K562 (cell line): Measurements from ENCODE around the gene CCKAR.

ENCODE experiments used
- ESRRA ChIP-seq: fragments of 450-650 bp; IDR thresholded peaks from 2 replicates; pipeline ENCODE4 v1.6.1; 2014; ENCODE audit warnings: low read depth, mild to moderate bottlenecking, moderate library complexity, borderline replicate concordance
- FOXA1 ChIP-seq: fragments of 450-650 bp; IDR thresholded peaks from 2 replicates; pipeline ENCODE4 v1.6.1; 2016; ENCODE audit warnings: mild to moderate bottlenecking, borderline replicate concordance
- KDM4B ChIP-seq, 2 experiments: fragments of 450-650 bp in 1 of 2; sonication (generic) in 1 of 2; IDR thresholded peaks; 2 replicates each; pipeline ENCODE4 v1.6.1; 2016 to 2017; ENCODE audit warnings: borderline replicate concordance in 2 of 2, antibody characterized with exemption in 1 of 2, low read depth in 1 of 2, mild to moderate bottlenecking in 1 of 2
- NFXL1 ChIP-seq: fragments of 450-650 bp; formaldehyde crosslinking; IDR thresholded peaks from 2 replicates; pipeline ENCODE4 v1.4.0; 2021; ENCODE audit warnings: mild to moderate bottlenecking
- POLR2AphosphoS5 ChIP-seq: IDR thresholded peaks from 2 replicates; pipeline ENCODE4 v1.6.1; 2011; ENCODE audit warnings: mild to moderate bottlenecking, low read depth, low read length, moderate library complexity; ENCODE audit not compliant: control insufficient read depth, insufficient read depth
- ZFP36 ChIP-seq: fragments of 150-350 bp; IDR thresholded peaks from 2 replicates; pipeline ENCODE4 v1.6.1; 2018; ENCODE audit warnings: low read length, low read depth; ENCODE audit not compliant: partially characterized antibody
- ZNF764 ChIP-seq: fragments of 250-450 bp; sonication (Bioruptor Pico); IDR thresholded peaks from 2 replicates; pipeline ENCODE4 v1.4.0; 2020; ENCODE audit warnings: low read depth, mild to moderate bottlenecking, moderate library complexity
- TF ChIP-seq, protein P1 (sequence below): sonication (generic); formaldehyde crosslinking; IDR thresholded peaks from 2 replicates; pipeline ENCODE4 v1.8.1; 2023; ENCODE audit warnings: missing genetic modification reagents, mild to moderate bottlenecking, borderline replicate concordance
- TF ChIP-seq, protein P2 (sequence below): sonication (generic); formaldehyde crosslinking; IDR thresholded peaks from 2 replicates; pipeline ENCODE4 v1.9.0; 2022; ENCODE audit warnings: mild to moderate bottlenecking, missing genetic modification reagents
- TF ChIP-seq, protein P3 (sequence below), 3 experiments: IDR thresholded peaks in 2 of 3; conservative IDR thresholded peaks in 1 of 3; 2 replicates each; pipeline ENCODE4 v1.5.1; 2011 to 2012; ENCODE audit warnings: low read length in 3 of 3, mild to moderate bottlenecking in 3 of 3, control low read depth in 2 of 3, improper control_type of control experiment in 1 of 3, inconsistent platforms in 1 of 3, low read depth in 1 of 3, mixed read lengths in 1 of 3, moderate library complexity in 1 of 3; ENCODE audit not compliant: insufficient read depth in 2 of 3
- TF ChIP-seq, protein P4 (sequence below): fragments of 450-650 bp; conservative IDR thresholded peaks from 2 replicates; pipeline ENCODE4 v1.6.1; 2016; ENCODE audit warnings: missing genetic modification characterization, low read depth, mild to moderate bottlenecking, missing compliant biosample characterization, moderate library complexity

DNA sequence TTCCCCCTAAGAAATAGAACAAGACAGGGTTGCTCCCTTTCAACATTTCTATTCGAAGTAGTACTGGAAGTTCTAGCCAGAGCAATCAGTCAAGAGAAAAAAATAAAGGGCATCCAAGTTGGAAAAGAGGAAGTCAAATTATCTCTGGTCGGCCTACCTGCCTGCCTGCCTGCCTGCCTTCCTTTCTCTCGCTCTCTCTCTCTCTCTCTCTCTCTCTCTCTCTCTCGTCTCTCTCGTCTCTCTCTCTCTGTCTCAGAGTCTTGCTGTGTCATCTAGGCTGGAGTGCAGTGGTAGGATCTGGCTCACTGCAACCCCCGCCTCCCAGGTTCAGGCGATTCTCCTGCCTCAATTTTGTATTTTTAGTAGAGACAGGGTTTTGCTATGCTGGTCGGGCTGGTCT lies 42.9 kb downstream of the CCKAR start:
- TF ChIP-seq POLR2AphosphoS5 (no peak), KDM4B (IDR thresholded peaks at IDR 0.05; ENCODE audit: borderline replicate concordance in 2 of 2, low read depth in 1 of 2) (no peak), ESRRA (no peak), NFXL1 (CRISPR knock-in tag) (no peak), ZNF764 (CRISPR knock-in tag) (no peak), ZFP36 (no peak), FOXA1 (no peak)
- TF ChIP-seq, protein P1, sequence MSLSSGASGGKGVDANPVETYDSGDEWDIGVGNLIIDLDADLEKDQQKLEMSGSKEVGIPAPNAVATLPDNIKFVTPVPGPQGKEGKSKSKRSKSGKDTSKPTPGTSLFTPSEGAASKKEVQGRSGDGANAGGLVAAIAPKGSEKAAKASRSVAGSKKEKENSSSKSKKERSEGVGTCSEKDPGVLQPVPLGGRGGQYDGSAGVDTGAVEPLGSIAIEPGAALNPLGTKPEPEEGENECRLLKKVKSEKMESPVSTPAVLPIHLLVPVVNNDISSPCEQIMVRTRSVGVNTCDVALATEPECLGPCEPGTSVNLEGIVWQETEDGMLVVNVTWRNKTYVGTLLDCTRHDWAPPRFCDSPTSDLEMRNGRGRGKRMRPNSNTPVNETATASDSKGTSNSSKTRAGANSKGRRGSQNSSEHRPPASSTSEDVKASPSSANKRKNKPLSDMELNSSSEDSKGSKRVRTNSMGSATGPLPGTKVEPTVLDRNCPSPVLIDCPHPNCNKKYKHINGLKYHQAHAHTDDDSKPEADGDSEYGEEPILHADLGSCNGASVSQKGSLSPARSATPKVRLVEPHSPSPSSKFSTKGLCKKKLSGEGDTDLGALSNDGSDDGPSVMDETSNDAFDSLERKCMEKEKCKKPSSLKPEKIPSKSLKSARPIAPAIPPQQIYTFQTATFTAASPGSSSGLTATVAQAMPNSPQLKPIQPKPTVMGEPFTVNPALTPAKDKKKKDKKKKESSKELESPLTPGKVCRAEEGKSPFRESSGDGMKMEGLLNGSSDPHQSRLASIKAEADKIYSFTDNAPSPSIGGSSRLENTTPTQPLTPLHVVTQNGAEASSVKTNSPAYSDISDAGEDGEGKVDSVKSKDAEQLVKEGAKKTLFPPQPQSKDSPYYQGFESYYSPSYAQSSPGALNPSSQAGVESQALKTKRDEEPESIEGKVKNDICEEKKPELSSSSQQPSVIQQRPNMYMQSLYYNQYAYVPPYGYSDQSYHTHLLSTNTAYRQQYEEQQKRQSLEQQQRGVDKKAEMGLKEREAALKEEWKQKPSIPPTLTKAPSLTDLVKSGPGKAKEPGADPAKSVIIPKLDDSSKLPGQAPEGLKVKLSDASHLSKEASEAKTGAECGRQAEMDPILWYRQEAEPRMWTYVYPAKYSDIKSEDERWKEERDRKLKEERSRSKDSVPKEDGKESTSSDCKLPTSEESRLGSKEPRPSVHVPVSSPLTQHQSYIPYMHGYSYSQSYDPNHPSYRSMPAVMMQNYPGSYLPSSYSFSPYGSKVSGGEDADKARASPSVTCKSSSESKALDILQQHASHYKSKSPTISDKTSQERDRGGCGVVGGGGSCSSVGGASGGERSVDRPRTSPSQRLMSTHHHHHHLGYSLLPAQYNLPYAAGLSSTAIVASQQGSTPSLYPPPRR (CRISPR knock-in tag) = no peak
- TF ChIP-seq, protein P2, sequence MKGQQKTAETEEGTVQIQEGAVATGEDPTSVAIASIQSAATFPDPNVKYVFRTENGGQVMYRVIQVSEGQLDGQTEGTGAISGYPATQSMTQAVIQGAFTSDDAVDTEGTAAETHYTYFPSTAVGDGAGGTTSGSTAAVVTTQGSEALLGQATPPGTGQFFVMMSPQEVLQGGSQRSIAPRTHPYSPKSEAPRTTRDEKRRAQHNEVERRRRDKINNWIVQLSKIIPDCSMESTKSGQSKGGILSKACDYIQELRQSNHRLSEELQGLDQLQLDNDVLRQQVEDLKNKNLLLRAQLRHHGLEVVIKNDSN (CRISPR knock-in tag) = no peak
- TF ChIP-seq, protein P3, sequence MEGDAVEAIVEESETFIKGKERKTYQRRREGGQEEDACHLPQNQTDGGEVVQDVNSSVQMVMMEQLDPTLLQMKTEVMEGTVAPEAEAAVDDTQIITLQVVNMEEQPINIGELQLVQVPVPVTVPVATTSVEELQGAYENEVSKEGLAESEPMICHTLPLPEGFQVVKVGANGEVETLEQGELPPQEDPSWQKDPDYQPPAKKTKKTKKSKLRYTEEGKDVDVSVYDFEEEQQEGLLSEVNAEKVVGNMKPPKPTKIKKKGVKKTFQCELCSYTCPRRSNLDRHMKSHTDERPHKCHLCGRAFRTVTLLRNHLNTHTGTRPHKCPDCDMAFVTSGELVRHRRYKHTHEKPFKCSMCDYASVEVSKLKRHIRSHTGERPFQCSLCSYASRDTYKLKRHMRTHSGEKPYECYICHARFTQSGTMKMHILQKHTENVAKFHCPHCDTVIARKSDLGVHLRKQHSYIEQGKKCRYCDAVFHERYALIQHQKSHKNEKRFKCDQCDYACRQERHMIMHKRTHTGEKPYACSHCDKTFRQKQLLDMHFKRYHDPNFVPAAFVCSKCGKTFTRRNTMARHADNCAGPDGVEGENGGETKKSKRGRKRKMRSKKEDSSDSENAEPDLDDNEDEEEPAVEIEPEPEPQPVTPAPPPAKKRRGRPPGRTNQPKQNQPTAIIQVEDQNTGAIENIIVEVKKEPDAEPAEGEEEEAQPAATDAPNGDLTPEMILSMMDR (IDR thresholded peaks at IDR 0.05 in 2 of 3, conservative IDR thresholded peaks at IDR 0.05 in 1 of 3; ENCODE audit: insufficient read depth in 2 of 3, low read depth in 1 of 3, low read length in 3 of 3) = no peak
- TF ChIP-seq, protein P4, sequence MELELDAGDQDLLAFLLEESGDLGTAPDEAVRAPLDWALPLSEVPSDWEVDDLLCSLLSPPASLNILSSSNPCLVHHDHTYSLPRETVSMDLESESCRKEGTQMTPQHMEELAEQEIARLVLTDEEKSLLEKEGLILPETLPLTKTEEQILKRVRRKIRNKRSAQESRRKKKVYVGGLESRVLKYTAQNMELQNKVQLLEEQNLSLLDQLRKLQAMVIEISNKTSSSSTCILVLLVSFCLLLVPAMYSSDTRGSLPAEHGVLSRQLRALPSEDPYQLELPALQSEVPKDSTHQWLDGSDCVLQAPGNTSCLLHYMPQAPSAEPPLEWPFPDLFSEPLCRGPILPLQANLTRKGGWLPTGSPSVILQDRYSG = no peak
